Suprapubic skin (tissue), 4 donors: Measurements from ENCODE around the gene SMCO4. TPM values are rescaled to one million over a fixed set of nuclear protein-coding genes. Genes with fewer than 3 reads are reported as not detected.

Experiments used
- DNase-seq, 2 donors: peaks; one replicate each; pipeline ENCODE4 v3.0.0-alpha.2; 2019; ENCODE audit warnings: low spot score in 2 of 2
- H3K27ac ChIP-seq: fragments of 200-600 bp; sonication (generic); one replicate; pipeline ENCODE4 v1.5.1; 2019
- H3K27me3 ChIP-seq: fragments of 200-600 bp; sonication (generic); one replicate; pipeline ENCODE4 v1.5.1; 2019
- H3K36me3 ChIP-seq: fragments of 200-600 bp; sonication (generic); one replicate; pipeline ENCODE4 v1.5.1; 2019
- H3K4me1 ChIP-seq: fragments of 200-600 bp; sonication (generic); one replicate; pipeline ENCODE4 v1.5.1; 2019
- H3K4me3 ChIP-seq: fragments of 200-600 bp; sonication (generic); one replicate; pipeline ENCODE4 v1.5.1; 2019; ENCODE audit warnings: mild to moderate bottlenecking
- H3K9me3 ChIP-seq: fragments of 200-600 bp; sonication (generic); one replicate; pipeline ENCODE4 v1.5.1; 2019
- EP300 ChIP-seq: sonication (generic); formaldehyde crosslinking; IDR thresholded peaks from one replicate; pipeline ENCODE4 v1.6.1; 2017; ENCODE audit warnings: antibody characterized with exemption
- POLR2A ChIP-seq, 2 donors: fragments of 450-650 bp; IDR thresholded peaks; one replicate each; pipeline ENCODE4 v1.6.1; 2017; ENCODE audit warnings: antibody characterized with exemption in 2 of 2, mild to moderate bottlenecking in 2 of 2, moderate library complexity in 2 of 2
- POLR2AphosphoS5 ChIP-seq, 3 donors: sonication (generic); formaldehyde crosslinking; IDR thresholded peaks; one replicate each; pipeline ENCODE4 v1.6.1; 2017; ENCODE audit warnings: antibody characterized with exemption in 3 of 3
- WGBS: methylation state at CpG from one replicate; pipeline ENCODE4 v1.1.5; 2018; 5-methylcytosine and 5-hydroxymethylcytosine counted together
- total RNA-seq, 4 donors: library from RNA; depleted of rRNA; stranded (reverse); fragments of >200 nt; gene quantifications; one replicate each; pipeline ENCODE4 v1.1.0, GENCODE V29; 2016
- TF ChIP-seq, protein P1 (sequence below), 2 donors: fragments of 200-600 bp in 1 of 2; fragments of 450-650 bp in 1 of 2; sonication (generic) in 1 of 2; IDR thresholded peaks; one replicate each; pipeline ENCODE4 v1.5.1; 2016 to 2019; ENCODE audit warnings: antibody characterized with exemption in 2 of 2, mild to moderate bottlenecking in 1 of 2, moderate library complexity in 1 of 2

Gene SMCO4
- total RNA-seq, 4 donors from 2014 or later = 12.1 to 53.1 (median 26.9) TPM

DNA sequence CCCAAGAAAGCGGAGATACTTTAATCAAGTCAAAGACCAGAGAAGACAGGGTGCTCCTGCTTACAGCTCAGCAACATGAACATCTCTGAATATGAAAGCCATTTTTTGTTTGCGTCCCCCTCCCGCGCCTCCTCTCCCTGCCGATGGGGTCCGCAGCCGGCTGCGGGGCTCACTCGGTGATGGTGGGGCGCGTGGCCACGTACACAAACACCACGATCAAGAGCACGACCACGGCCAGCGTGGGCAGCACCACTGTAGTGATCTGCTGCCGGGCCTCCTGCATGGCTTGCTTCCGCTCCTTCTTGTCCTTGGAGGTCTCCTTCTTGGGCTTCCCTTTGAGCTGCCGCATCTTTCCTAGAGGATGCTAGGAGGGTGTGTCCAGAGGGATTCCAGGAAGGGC, 64.3 kb downstream of the SMCO4 start:
- Histone ChIP-seq H3K4me3 (no peak overlapping the region), H3K4me1 (peaks cover 12% of the 10 kb centered on the region), H3K27ac (no peak overlapping the region), H3K36me3 (peaks cover 6% of the 10 kb centered on the region), H3K9me3 (no peaks in the 10 kb centered on the region), H3K27me3 (no peaks in the 10 kb centered on the region)
- TF ChIP-seq, protein P1, sequence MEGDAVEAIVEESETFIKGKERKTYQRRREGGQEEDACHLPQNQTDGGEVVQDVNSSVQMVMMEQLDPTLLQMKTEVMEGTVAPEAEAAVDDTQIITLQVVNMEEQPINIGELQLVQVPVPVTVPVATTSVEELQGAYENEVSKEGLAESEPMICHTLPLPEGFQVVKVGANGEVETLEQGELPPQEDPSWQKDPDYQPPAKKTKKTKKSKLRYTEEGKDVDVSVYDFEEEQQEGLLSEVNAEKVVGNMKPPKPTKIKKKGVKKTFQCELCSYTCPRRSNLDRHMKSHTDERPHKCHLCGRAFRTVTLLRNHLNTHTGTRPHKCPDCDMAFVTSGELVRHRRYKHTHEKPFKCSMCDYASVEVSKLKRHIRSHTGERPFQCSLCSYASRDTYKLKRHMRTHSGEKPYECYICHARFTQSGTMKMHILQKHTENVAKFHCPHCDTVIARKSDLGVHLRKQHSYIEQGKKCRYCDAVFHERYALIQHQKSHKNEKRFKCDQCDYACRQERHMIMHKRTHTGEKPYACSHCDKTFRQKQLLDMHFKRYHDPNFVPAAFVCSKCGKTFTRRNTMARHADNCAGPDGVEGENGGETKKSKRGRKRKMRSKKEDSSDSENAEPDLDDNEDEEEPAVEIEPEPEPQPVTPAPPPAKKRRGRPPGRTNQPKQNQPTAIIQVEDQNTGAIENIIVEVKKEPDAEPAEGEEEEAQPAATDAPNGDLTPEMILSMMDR (IDR thresholded peaks at IDR 0.05) = no peak
- TF ChIP-seq EP300 (no peak), POLR2A (IDR thresholded peaks at IDR 0.05) (no peak), POLR2AphosphoS5 (IDR thresholded peaks at IDR 0.05) (no peak)
- 92% methylated on average over 14 of the region's 19 CpGs for whole genome bisulfite sequencing
- DNase-seq = no peak

DNA sequence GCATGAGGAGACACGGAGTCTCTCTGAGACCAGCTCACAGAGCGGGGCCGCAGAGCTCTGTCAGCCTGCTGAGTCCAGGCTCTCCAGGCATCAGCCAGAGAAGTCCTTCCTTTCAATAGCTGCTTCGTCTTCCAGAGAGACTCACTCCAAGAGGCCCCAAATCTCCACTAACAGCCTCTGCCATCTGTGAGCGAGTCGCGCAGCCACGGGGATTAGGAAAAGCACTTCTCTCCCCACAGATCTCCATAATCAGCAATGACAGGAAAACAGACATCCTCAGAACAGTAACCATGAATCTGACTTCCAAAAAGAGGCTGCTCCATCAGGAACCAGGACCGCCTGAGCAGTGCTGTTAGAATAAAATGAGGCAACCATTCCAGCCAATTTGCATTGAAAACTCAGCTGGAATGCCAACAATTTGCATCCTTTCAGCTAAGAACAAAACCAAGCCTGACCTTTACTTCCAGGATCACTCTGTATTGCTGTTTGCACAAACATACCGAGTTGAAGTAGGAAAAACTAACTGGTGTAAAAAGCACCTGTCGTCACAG, 65.4 kb downstream of the SMCO4 start:
- Histone ChIP-seq H3K27ac (no peak overlapping the region), H3K27me3 (no peaks in the 10 kb centered on the region), H3K4me3 (no peak overlapping the region), H3K9me3 (no peaks in the 10 kb centered on the region), H3K36me3 (peaks cover 6% of the 10 kb centered on the region), H3K4me1 (peaks cover 12% of the 10 kb centered on the region)
- no peak for DNase-seq
- 83% methylated on average over 9 of the region's 11 CpGs for WGBS
- TF ChIP-seq EP300 = no peak
- TF ChIP-seq POLR2AphosphoS5 (IDR thresholded peaks at IDR 0.05) = no peak
- TF ChIP-seq, protein P1 (IDR thresholded peaks at IDR 0.05) = no peak
- TF ChIP-seq POLR2A (IDR thresholded peaks at IDR 0.05) = no peak

DNA sequence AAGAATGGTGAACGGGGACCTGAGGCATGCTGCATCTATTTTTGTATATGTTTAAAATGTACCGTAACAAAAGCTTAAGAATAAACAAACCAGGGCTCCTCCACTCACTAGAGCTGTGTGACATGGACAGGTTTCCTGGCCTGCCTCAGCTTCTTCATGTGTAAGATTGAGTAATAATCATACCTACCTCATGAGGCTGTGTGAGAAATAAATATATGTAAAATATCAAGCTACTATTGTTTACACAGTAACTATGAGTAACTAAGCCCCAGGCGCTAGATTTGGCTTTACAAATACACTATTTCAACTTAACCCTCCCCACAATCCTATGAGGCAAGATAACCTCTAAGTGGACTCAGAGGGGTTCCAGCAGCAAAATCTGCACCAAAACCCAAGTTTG, 66.4 kb downstream of the SMCO4 start:
- H3K36me3 ChIP-seq = peaks cover 6% of the 10 kb centered on the region
- no peaks in the 10 kb centered on the region for H3K27me3 ChIP-seq
- TF ChIP-seq, protein P1 (IDR thresholded peaks at IDR 0.05) = no peak
- no peak for TF ChIP-seq POLR2A (IDR thresholded peaks at IDR 0.05)
- no peak for TF ChIP-seq EP300
- no peak for TF ChIP-seq POLR2AphosphoS5 (IDR thresholded peaks at IDR 0.05)
- no peak for DNase-seq
- no peak overlapping the region for H3K4me3 ChIP-seq
- H3K9me3 ChIP-seq = no peaks in the 10 kb centered on the region
- H3K27ac ChIP-seq = no peak overlapping the region
- H3K4me1 ChIP-seq = peaks cover 8% of the 10 kb centered on the region
- WGBS = 58% methylated on average over 3 of the region's 3 CpGs

DNA sequence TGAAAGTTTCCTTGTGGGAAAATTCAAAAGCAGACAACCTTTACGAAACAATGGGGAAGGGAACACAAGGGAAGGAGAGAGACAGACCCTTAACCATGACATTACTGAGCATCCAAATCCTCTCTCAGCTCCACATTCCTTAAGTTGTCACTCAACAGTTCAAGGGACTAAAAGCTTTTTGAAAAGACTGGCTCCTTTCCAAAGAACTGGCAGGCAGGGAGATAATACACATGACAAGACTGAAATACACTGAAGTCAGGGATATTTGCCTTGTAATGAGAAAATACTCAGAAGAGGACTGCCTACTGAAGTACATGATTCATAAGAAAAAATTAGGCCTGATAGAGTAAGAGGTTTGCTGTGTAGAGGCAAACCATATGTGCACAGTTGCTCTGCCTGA, 69.1 kb downstream of the SMCO4 start:
- no peak overlapping the region for H3K4me3 ChIP-seq
- no peaks in the 10 kb centered on the region for H3K9me3 ChIP-seq
- no peak overlapping the region for H3K27ac ChIP-seq
- no peak for DNase-seq
- H3K36me3 ChIP-seq = peaks cover 6% of the 10 kb centered on the region
- no peaks in the 10 kb centered on the region for H3K27me3 ChIP-seq
- H3K4me1 ChIP-seq = no peaks in the 10 kb centered on the region
- WGBS = 95% methylated on average over 1 of the region's 1 CpG
- TF ChIP-seq POLR2A (IDR thresholded peaks at IDR 0.05) (no peak), EP300 (no peak), POLR2AphosphoS5 (IDR thresholded peaks at IDR 0.05) (no peak)
- TF ChIP-seq, protein P1 (IDR thresholded peaks at IDR 0.05) = no peak

DNA sequence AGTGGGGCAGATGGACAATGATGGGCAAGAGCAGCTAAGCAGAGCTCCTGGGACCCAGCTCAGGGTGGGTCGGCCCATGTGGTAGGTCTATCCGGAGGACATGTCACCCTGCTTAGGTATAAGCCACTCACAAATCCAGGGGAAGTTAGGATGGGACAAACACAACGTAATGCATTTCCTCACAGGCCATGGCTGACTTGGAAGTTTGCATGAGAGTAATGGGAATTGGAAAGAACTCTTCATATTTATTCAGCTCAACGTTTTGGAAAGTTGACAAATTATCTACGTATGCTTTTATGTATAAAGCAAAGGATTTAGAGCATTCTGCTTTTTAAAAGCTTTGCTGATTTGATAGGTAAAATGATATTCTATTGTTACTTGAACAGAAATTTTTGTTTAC, 74.9 kb downstream of the SMCO4 start:
- no peak overlapping the region for H3K27ac ChIP-seq
- H3K27me3 ChIP-seq = no peaks in the 10 kb centered on the region
- no peaks in the 10 kb centered on the region for H3K9me3 ChIP-seq
- WGBS = 78% methylated on average over 5 of the region's 5 CpGs
- TF ChIP-seq POLR2AphosphoS5 (IDR thresholded peaks at IDR 0.05) = no peak
- no peak overlapping the region for H3K4me3 ChIP-seq
- H3K4me1 ChIP-seq = no peaks in the 10 kb centered on the region
- no peaks in the 10 kb centered on the region for H3K36me3 ChIP-seq
- no peak for DNase-seq

DNA sequence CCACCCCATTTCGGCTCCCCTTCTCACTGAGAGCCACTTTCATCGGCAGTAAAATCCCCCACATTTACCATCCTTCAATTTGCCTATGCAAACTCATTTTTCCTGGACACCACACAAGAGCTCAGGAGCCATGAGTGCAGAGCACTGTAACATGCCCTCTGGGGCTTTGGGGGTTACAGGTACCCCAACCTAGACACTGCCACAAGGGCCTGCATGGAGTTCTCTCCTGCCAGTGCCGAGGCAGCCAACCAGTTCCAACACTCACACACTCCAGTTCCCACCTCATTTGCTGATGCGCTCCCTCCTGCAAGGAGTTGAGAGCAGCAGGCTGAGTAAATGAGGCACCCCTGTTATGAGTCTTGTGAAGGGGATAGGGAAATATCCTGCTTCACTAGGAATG, 76.1 kb downstream of the SMCO4 start:
- H3K27me3 ChIP-seq = no peaks in the 10 kb centered on the region
- H3K27ac ChIP-seq = no peak overlapping the region
- TF ChIP-seq POLR2A (IDR thresholded peaks at IDR 0.05) = no peak
- no peak for TF ChIP-seq EP300
- TF ChIP-seq, protein P1 (IDR thresholded peaks at IDR 0.05) = no peak
- TF ChIP-seq POLR2AphosphoS5 (IDR thresholded peaks at IDR 0.05) = no peak
- WGBS = 94% methylated on average over 3 of the region's 4 CpGs
- no peak for DNase-seq
- H3K9me3 ChIP-seq = no peaks in the 10 kb centered on the region
- H3K36me3 ChIP-seq = no peaks in the 10 kb centered on the region
- H3K4me1 ChIP-seq = no peaks in the 10 kb centered on the region
- no peak overlapping the region for H3K4me3 ChIP-seq
